NT2/D1 (cell line): ENCODE results near the gene KRTAP1-3.

Experiments used
- YY1 ChIP-seq: IDR thresholded peaks from 2 replicates; pipeline ENCODE4 v1.6.1; 2011; ENCODE audit not compliant: insufficient read length, insufficient read depth
- ZNF274 ChIP-seq: IDR thresholded peaks from 2 replicates; pipeline ENCODE4 v1.6.1; 2011; ENCODE audit warnings: mild to moderate bottlenecking, low read depth, low read length

GRCh38 chr17:40992666-40993065, 42.0 kb downstream of the KRTAP1-3 start:
- TF ChIP-seq YY1 (no peak), ZNF274 (no peak)
